Activated B cell treated with CpG ODN at 0.5 μM for 24 hours (primary cell): ENCODE measurements around the gene MACF1. TPM values are rescaled to one million over a fixed set of nuclear protein-coding genes. Genes with fewer than 3 reads are reported as not detected.

ENCODE experiments used
- ATAC-seq: fragments of 200-7000 bp; cut with Tn5 transposase; one replicate; pipeline ENCODE4 v1.10.0; 2021; ENCODE audit warnings: low read depth, mild to moderate bottlenecking, moderate library complexity
- CTCF ChIA-PET: fragments of 350-600 bp; sonication (Branson Sonifier 250); formaldehyde crosslinking; loops from one replicate; lab custom pipeline; 2021; ENCODE audit warnings: antibody characterized with exemption; lab: Charles Lee
- POLR2A ChIA-PET: fragments of 350-600 bp; sonication (Branson Sonifier 250); formaldehyde crosslinking; loops from one replicate; lab custom pipeline; 2021; ENCODE audit warnings: antibody characterized with exemption; lab: Charles Lee
- DNase-seq: peaks from one replicate; pipeline ENCODE4 v3.0.0; 2022
- H3K27ac Mint-ChIP-seq: one replicate; pipeline ENCODE4 v1.8.0; 2020; ENCODE audit warnings: mixed read lengths
- H3K27me3 Mint-ChIP-seq: one replicate; pipeline ENCODE4 v1.8.0; 2021; ENCODE audit warnings: mixed read lengths
- H3K36me3 Mint-ChIP-seq: one replicate; pipeline ENCODE4 v1.8.0; 2021; ENCODE audit warnings: low read depth, mixed read lengths
- H3K4me1 Mint-ChIP-seq: one replicate; pipeline ENCODE4 v1.8.0; 2021; ENCODE audit warnings: mixed read lengths
- H3K4me3 Mint-ChIP-seq: one replicate; pipeline ENCODE4 v1.8.0; 2020; ENCODE audit warnings: mild to moderate bottlenecking, mixed read lengths
- H3K9me3 Mint-ChIP-seq: one replicate; pipeline ENCODE4 v1.8.0; 2020; ENCODE audit warnings: mixed read lengths
- intact Hi-C: fragments of 100-400 bp; cut with micrococcal nuclease; formaldehyde crosslinking; loops from one replicate; pipeline ENCODE4 v1.15.1; 2024
- total RNA-seq: library from RNA; stranded (reverse); gene quantifications from 2 replicates; pipeline ENCODE4 v1.2.3, GENCODE V29; 2022
- TF ChIP-seq, protein P1 (sequence below): fragments of 200-600 bp; IDR thresholded peaks from one replicate; pipeline ENCODE4 v1.8.0; 2022; ENCODE audit warnings: antibody characterized with exemption, mild to moderate bottlenecking

MACF1 gene
- total RNA-seq, 1 donor from 2014 or later, result 286 TPM

- TF ChIP-seq, protein P1, sequence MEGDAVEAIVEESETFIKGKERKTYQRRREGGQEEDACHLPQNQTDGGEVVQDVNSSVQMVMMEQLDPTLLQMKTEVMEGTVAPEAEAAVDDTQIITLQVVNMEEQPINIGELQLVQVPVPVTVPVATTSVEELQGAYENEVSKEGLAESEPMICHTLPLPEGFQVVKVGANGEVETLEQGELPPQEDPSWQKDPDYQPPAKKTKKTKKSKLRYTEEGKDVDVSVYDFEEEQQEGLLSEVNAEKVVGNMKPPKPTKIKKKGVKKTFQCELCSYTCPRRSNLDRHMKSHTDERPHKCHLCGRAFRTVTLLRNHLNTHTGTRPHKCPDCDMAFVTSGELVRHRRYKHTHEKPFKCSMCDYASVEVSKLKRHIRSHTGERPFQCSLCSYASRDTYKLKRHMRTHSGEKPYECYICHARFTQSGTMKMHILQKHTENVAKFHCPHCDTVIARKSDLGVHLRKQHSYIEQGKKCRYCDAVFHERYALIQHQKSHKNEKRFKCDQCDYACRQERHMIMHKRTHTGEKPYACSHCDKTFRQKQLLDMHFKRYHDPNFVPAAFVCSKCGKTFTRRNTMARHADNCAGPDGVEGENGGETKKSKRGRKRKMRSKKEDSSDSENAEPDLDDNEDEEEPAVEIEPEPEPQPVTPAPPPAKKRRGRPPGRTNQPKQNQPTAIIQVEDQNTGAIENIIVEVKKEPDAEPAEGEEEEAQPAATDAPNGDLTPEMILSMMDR, result no peak
- intact Hi-C loops, result no loop called here
- ChIA-PET CTCF (no interaction called here), POLR2A (interaction anchor here (0.7 kb wide), 1 partner anchor 1519 kb away, joined by 3 read pairs; no protein-coding TSS in a partner anchor)
- no peaks in the 10 kb centered on the region for H3K27me3 Mint-ChIP-seq
- no peaks in the 10 kb centered on the region for H3K4me1 Mint-ChIP-seq
- ATAC-seq, result no peak
- H3K9me3 Mint-ChIP-seq, result no peaks in the 10 kb centered on the region
- no peak overlapping the region for H3K27ac Mint-ChIP-seq
- H3K36me3 Mint-ChIP-seq, result peaks cover 69% of the 10 kb centered on the region
- no peak overlapping the region for H3K4me3 Mint-ChIP-seq
- DNase-seq, result no peak
Measured at GRCh38 chr1:39326836-39327235, 122.3 kb downstream of the MACF1 start.

GRCh38 chr1:39328095-39328494, 123.6 kb downstream of the MACF1 start:
- H3K4me3 Mint-ChIP-seq, result no peak overlapping the region
- H3K27ac Mint-ChIP-seq, result no peak overlapping the region
- intact Hi-C loops, result no loop called here
- ATAC-seq (no peak), DNase-seq (no peak)
- no peaks in the 10 kb centered on the region for H3K9me3 Mint-ChIP-seq
- CTCF ChIA-PET, result interaction anchor here (0.6 kb wide), 1 partner anchor 211 kb away, joined by 3 read pairs; no protein-coding TSS in a partner anchor
- no peaks in the 10 kb centered on the region for H3K4me1 Mint-ChIP-seq
- POLR2A ChIA-PET, result no interaction called here
- peaks cover 69% of the 10 kb centered on the region for H3K36me3 Mint-ChIP-seq
- no peaks in the 10 kb centered on the region for H3K27me3 Mint-ChIP-seq
- TF ChIP-seq, protein P1, result no peak

DNA sequence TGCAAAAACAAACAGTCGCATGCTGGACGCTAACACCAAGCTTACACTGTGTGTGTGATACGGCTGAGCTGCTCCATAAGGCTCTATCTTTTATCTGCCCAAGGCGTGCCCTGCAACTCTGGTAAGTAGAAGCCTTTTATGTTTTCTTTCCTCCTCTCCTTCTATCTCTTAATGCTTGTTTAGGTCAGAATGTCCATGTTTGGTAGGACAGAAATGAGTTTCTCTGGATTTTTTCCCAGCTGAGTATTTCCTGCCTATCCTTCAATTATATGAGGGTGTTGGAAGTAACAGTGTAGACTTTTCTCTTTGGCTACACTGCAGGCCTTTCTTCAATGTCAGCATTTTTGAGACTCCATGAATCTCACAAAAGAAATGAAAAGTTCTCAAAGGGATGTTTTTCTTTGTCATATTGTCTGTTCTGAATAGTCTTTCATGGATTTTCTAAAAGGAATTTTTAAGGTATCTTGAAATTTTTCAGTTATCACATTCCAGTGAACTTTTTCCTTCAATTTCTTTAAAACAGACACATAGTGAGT, 124.2 kb downstream of the MACF1 start:
- H3K27ac Mint-ChIP-seq, result no peak overlapping the region
- intact Hi-C loops, result no loop called here
- TF ChIP-seq, protein P1, result no peak
- H3K36me3 Mint-ChIP-seq, result peaks cover 72% of the 10 kb centered on the region
- no peaks in the 10 kb centered on the region for H3K27me3 Mint-ChIP-seq
- DNase-seq, result no peak
- ChIA-PET POLR2A (no interaction called here), CTCF (no interaction called here)
- no peaks in the 10 kb centered on the region for H3K4me1 Mint-ChIP-seq
- ATAC-seq, result no peak
- no peak overlapping the region for H3K4me3 Mint-ChIP-seq
- H3K9me3 Mint-ChIP-seq, result no peaks in the 10 kb centered on the region

DNA sequence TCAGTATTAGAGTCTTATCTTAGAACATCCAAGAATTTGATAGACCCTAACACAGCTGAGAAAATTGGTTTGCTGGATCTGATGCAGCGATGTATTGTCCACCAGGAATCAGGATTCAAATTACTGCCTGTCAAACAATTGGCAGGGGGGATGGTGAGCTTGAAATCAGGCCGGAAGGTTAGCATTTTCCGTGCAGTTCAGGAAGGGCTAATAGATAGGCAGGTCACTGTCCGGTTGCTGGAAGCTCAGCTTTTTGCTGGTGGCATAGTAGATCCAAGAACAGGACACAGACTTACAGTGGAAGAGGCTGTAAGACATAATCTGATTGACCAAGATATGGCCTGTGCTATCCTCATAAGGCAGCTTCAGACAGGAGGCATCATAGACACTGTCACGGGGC, 127.2 kb downstream of the MACF1 start:
- CTCF ChIA-PET, result no interaction called here
- Mint-ChIP-seq H3K4me3 (no peak overlapping the region), H3K36me3 (peaks cover 96% of the 10 kb centered on the region), H3K4me1 (no peaks in the 10 kb centered on the region), H3K27me3 (no peaks in the 10 kb centered on the region), H3K27ac (no peak overlapping the region), H3K9me3 (no peaks in the 10 kb centered on the region)
- POLR2A ChIA-PET, result no interaction called here
- intact Hi-C loops, result no loop called here
- DNase-seq, result no peak
- TF ChIP-seq, protein P1, result no peak
- no peak for ATAC-seq

- no peak overlapping the region for H3K4me3 Mint-ChIP-seq
- no peak overlapping the region for H3K27ac Mint-ChIP-seq
- H3K9me3 Mint-ChIP-seq, result no peaks in the 10 kb centered on the region
- H3K4me1 Mint-ChIP-seq, result no peaks in the 10 kb centered on the region
- TF ChIP-seq, protein P1, result no peak
- POLR2A ChIA-PET, result no interaction called here
- CTCF ChIA-PET, result no interaction called here
- DNase-seq (no peak), ATAC-seq (no peak)
- H3K27me3 Mint-ChIP-seq, result no peaks in the 10 kb centered on the region
- peaks cover 97% of the 10 kb centered on the region for H3K36me3 Mint-ChIP-seq
- intact Hi-C loops, result no loop called here
Measured at GRCh38 chr1:39332291-39332690, 127.8 kb downstream of the MACF1 start.
